Progenitor cell of endocrine pancreas (in vitro differentiated cells): ENCODE measurements around the gene UBAC2. TPM values are rescaled to one million over a fixed set of nuclear protein-coding genes. Genes with fewer than 3 reads are reported as not detected.

Experiments used
- DNase-seq: peaks from one replicate; pipeline ENCODE4 v3.0.0; 2021; ENCODE audit warnings: low spot score; ENCODE audit not compliant: unreplicated experiment
- H3K27ac Mint-ChIP-seq: 2 replicates; pipeline ENCODE4 v1.8.0; 2021; ENCODE audit warnings: mild to moderate bottlenecking, moderate library complexity, mixed read lengths
- H3K27me3 Mint-ChIP-seq: 2 replicates; pipeline ENCODE4 v1.8.0; 2021; ENCODE audit warnings: mixed read lengths
- H3K36me3 Mint-ChIP-seq: 2 replicates; pipeline ENCODE4 v1.8.0; 2022; ENCODE audit warnings: mixed read lengths; ENCODE audit not compliant: insufficient read depth
- H3K4me1 Mint-ChIP-seq: 2 replicates; pipeline ENCODE4 v1.8.0; 2021; ENCODE audit warnings: low read depth, mixed read lengths
- H3K4me3 Mint-ChIP-seq: 2 replicates; pipeline ENCODE4 v1.8.0; 2021; ENCODE audit warnings: low read depth, mild to moderate bottlenecking, moderate library complexity, mixed read lengths
- H3K9me3 Mint-ChIP-seq: 2 replicates; pipeline ENCODE4 v1.8.0; 2021; ENCODE audit warnings: low read depth, mixed read lengths
- total RNA-seq: library from RNA; stranded (reverse); gene quantifications from 2 replicates; pipeline ENCODE4 v1.2.1, GENCODE V29; 2021
- TF ChIP-seq, protein P1 (sequence below): fragments of 200-600 bp; sonication (generic); IDR thresholded peaks from one replicate; pipeline ENCODE4 v1.5.0; 2021; ENCODE audit warnings: antibody characterized with exemption, mild to moderate bottlenecking; ENCODE audit not compliant: unreplicated experiment

Gene UBAC2
- total RNA-seq, 1 donor from 2014 or later, result 60.6 TPM

DNA sequence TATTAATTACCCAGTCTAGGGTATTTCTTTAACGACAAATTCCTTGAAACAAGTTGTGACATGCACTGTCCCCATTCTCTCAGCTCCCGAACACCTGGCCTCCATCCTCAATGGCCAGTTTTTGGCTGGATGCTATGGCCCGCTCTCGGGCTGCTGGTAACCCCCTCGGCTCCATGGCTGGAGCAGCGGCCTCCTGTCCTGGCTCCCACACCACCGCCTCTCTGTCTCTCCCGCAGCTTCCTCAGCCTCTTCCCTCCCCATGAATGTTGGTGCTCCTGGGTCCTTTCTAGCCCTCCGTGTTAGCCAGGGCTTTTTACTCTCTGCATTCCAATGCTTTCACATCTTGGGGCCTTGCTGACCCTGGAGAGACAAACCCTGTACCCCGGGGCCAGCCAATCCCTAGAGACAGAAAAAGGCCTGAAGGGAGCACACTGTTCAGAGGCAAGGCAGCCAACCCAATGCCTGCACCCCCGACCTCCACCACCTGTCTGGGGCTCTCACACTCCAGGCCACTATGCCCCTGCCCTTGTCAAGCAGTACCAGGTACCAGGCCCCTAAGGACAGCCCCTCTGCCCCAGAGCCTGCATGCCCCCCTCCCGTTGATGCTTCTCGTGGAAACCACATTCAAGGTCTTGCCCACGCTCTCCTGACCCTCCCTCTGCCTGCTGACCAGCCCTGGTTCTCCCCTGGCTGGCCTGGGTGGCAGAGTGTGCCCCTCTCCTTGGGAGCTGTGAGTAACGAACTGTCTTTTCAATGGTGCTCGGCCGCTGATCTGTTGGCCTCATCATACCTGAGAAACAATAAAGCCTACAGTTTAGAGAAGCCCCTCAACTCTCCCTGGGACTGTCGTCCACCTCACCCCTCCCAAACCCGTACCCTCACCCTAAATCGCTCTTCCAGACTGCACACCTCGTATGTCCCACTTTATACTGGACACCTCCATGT, 193.4 kb downstream of the UBAC2 start:
- peak overlapping the region; percentile 50 for H3K27ac Mint-ChIP-seq
- no peaks in the 10 kb centered on the region for H3K9me3 Mint-ChIP-seq
- no peaks in the 10 kb centered on the region for H3K27me3 Mint-ChIP-seq
- peaks cover 2% of the 10 kb centered on the region for H3K36me3 Mint-ChIP-seq
- H3K4me1 Mint-ChIP-seq, result no peaks in the 10 kb centered on the region
- TF ChIP-seq, protein P1, sequence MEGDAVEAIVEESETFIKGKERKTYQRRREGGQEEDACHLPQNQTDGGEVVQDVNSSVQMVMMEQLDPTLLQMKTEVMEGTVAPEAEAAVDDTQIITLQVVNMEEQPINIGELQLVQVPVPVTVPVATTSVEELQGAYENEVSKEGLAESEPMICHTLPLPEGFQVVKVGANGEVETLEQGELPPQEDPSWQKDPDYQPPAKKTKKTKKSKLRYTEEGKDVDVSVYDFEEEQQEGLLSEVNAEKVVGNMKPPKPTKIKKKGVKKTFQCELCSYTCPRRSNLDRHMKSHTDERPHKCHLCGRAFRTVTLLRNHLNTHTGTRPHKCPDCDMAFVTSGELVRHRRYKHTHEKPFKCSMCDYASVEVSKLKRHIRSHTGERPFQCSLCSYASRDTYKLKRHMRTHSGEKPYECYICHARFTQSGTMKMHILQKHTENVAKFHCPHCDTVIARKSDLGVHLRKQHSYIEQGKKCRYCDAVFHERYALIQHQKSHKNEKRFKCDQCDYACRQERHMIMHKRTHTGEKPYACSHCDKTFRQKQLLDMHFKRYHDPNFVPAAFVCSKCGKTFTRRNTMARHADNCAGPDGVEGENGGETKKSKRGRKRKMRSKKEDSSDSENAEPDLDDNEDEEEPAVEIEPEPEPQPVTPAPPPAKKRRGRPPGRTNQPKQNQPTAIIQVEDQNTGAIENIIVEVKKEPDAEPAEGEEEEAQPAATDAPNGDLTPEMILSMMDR, result no peak
- H3K4me3 Mint-ChIP-seq, result no peak overlapping the region
- no peak for DNase-seq

DNA sequence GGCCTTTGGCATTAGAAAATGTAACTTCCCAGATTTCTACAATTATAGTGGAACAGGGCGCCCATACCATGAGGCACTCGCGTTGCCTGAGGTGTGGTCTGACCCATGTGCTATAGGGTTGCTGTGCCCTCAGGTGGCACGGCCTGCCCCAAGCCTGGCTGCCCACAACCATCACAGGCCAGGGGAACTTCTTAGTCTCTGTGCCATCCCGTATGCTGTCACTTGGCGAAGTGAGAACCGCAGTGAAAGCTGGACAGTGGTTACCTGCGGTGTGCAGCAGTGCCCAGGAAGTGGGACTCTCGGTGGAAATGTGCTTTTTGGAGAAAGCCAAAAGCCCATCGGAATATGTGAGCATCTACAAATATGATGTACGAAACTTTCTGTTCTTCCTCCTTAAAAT, 194.8 kb downstream of the UBAC2 start:
- no peaks in the 10 kb centered on the region for H3K9me3 Mint-ChIP-seq
- TF ChIP-seq, protein P1, result no peak
- H3K4me3 Mint-ChIP-seq, result no peak overlapping the region
- no peak for DNase-seq
- H3K27ac Mint-ChIP-seq, result no peak overlapping the region
- no peaks in the 10 kb centered on the region for H3K27me3 Mint-ChIP-seq
- no peaks in the 10 kb centered on the region for H3K4me1 Mint-ChIP-seq
- no peaks in the 10 kb centered on the region for H3K36me3 Mint-ChIP-seq

DNA sequence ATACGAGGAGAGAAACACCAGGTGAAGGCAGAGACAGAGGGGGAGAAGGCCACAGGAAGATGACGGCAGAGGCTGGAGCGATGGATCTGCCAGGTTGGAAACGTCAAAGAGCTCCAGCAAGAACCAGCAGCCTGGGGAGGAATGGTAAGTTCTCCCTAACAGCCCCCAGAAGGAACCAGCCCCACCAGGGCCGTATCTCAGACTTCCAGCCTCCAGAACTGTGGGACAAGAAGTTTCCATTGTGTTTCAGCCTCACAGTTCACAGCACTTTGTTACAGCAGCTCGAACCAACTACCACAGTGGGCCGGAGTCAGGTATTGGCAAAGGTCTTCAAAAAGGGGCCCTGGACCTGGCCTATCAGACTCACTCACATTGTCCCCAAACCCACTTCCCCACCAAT, 195.8 kb downstream of the UBAC2 start:
- no peak for DNase-seq

DNA sequence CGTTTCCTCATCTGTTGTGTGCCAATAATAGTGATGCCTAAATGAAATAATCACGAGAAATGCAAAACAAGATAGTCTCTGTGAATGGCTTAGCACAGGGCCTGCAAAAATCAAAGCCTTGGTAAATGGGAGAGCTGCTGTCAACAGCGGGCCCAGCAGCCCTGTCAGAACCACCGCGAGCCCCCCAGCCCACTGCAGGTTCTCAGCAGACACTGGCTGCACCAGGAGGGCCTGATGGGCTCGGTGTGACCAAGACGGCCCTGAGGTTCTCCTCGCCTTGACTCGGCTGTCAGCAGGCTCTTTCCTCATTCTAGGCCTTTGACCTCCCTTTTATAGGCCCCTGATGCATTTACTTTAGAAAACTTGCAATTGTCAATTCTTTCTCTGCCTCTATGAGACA, 197.4 kb downstream of the UBAC2 start:
- Mint-ChIP-seq H3K9me3 (peaks cover 6% of the 10 kb centered on the region), H3K27me3 (no peaks in the 10 kb centered on the region), H3K36me3 (no peaks in the 10 kb centered on the region), H3K4me3 (no peak overlapping the region), H3K27ac (peak overlapping the region; percentile 55), H3K4me1 (no peaks in the 10 kb centered on the region)
- TF ChIP-seq, protein P1, result no peak
- no peak for DNase-seq

More for the DNA sequence above, 195.8 kb downstream of the UBAC2 start:
- Mint-ChIP-seq H3K27me3 (no peaks in the 10 kb centered on the region), H3K4me3 (no peak overlapping the region), H3K4me1 (no peaks in the 10 kb centered on the region), H3K9me3 (no peaks in the 10 kb centered on the region), H3K36me3 (no peaks in the 10 kb centered on the region), H3K27ac (no peak overlapping the region)
- TF ChIP-seq, protein P1, result no peak

DNA sequence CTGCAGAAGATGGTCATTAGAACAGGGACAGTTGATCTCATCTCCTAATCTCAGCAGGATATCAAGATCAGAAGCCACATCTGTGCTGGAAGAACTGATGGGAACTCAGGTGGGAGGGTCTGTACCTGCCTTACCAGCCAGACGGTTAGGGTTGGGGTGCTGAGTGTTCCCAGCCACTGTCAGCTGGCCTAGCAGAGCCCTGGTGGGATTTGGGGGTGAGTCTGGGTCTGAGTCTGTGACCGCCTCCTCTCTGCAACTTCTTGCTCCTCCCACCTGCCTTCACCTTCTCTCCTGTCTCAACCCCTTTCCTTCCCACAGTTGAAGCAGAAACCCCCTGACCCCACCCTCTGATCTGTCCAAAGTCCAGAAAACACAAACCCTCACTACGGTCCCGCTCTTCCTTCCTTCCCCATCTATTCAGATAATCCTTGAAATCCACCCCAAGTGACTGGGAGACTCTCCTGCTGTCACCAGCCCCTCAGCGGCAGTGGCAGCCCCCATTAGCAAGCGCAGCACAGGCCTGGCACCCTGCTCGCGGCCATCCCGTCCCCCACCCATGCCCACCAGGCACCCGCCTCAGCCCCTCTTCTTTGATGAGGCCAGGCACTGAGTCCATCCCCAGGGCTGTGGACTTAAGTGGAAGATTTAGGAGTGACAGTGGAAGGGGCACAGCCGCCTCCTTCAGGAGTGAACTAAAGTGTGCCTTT, 198.4 kb downstream of the UBAC2 start:
- Mint-ChIP-seq H3K27me3 (peaks cover 4% of the 10 kb centered on the region), H3K27ac (no peak overlapping the region), H3K4me1 (no peaks in the 10 kb centered on the region), H3K4me3 (no peak overlapping the region), H3K36me3 (no peaks in the 10 kb centered on the region), H3K9me3 (peaks cover 6% of the 10 kb centered on the region)
- TF ChIP-seq, protein P1, result no peak
- no peak for DNase-seq
